Progenitor cell of endocrine pancreas (in vitro differentiated cells): ENCODE results near the gene LPCAT3. TPM values are rescaled to one million over a fixed set of nuclear protein-coding genes. Genes with fewer than 3 reads are reported as not detected.

Experiments
- DNase-seq: peaks from one replicate; pipeline ENCODE4 v3.0.0; 2021; ENCODE audit warnings: low spot score; ENCODE audit not compliant: unreplicated experiment
- H3K27ac Mint-ChIP-seq: 2 replicates; pipeline ENCODE4 v1.8.0; 2021; ENCODE audit warnings: mild to moderate bottlenecking, moderate library complexity, mixed read lengths
- H3K27me3 Mint-ChIP-seq: 2 replicates; pipeline ENCODE4 v1.8.0; 2021; ENCODE audit warnings: mixed read lengths
- H3K36me3 Mint-ChIP-seq: 2 replicates; pipeline ENCODE4 v1.8.0; 2022; ENCODE audit warnings: mixed read lengths; ENCODE audit not compliant: insufficient read depth
- H3K4me1 Mint-ChIP-seq: 2 replicates; pipeline ENCODE4 v1.8.0; 2021; ENCODE audit warnings: low read depth, mixed read lengths
- H3K4me3 Mint-ChIP-seq: 2 replicates; pipeline ENCODE4 v1.8.0; 2021; ENCODE audit warnings: low read depth, mild to moderate bottlenecking, moderate library complexity, mixed read lengths
- H3K9me3 Mint-ChIP-seq: 2 replicates; pipeline ENCODE4 v1.8.0; 2021; ENCODE audit warnings: low read depth, mixed read lengths
- CTCF ChIP-seq: fragments of 200-600 bp; sonication (generic); IDR thresholded peaks from one replicate; pipeline ENCODE4 v1.5.0; 2021; ENCODE audit warnings: antibody characterized with exemption, mild to moderate bottlenecking; ENCODE audit not compliant: unreplicated experiment
- total RNA-seq: library from RNA; stranded (reverse); gene quantifications from 2 replicates; pipeline ENCODE4 v1.2.1, GENCODE V29; 2021

Gene LPCAT3
- total RNA-seq, 1 donor from 2014 or later: 81.8 TPM

GRCh38 chr12:6968426-6968825 lies 49.9 kb downstream of the LPCAT3 start:
- DNase-seq: no peak
- Mint-ChIP-seq H3K27me3 (no peaks in the 10 kb centered on the region), H3K4me1 (peaks cover 47% of the 10 kb centered on the region), H3K27ac (peak overlapping the region; percentile 38), H3K36me3 (peaks cover 22% of the 10 kb centered on the region), H3K4me3 (peak overlapping the region; percentile 98), H3K9me3 (no peaks in the 10 kb centered on the region)
- no peak for TF ChIP-seq CTCF

GRCh38 chr12:6967651-6968100 lies 50.6 kb downstream of the LPCAT3 start:
- Mint-ChIP-seq H3K27me3 (no peaks in the 10 kb centered on the region), H3K36me3 (peaks cover 22% of the 10 kb centered on the region), H3K27ac (peak overlapping the region; percentile 84), H3K4me1 (peaks cover 51% of the 10 kb centered on the region), H3K4me3 (no peak overlapping the region), H3K9me3 (no peaks in the 10 kb centered on the region)
- no peak for TF ChIP-seq CTCF
- DNase-seq: no peak

DNA sequence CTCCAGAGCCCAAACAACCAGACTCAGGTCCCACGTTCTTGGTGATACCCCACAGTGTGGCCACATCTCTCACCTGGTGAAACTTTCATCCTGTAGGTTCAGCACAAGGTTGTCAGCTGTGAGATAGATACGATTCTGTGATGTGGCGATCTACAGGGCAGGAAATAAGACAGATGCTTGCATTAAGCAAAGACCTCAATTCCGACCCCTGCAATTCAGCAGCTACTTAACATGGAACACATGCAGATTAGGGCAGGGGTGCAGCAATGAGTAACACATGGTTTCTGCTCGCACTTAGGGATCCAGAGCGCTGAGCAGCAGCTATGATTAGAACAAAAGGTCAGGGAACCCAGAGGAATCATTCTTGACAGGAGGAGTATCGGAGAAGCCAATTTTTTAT lies 51.9 kb downstream of the LPCAT3 start:
- no peak for TF ChIP-seq CTCF
- Mint-ChIP-seq H3K27me3 (no peaks in the 10 kb centered on the region), H3K4me3 (no peak overlapping the region), H3K36me3 (peaks cover 22% of the 10 kb centered on the region), H3K4me1 (peaks cover 54% of the 10 kb centered on the region), H3K9me3 (no peaks in the 10 kb centered on the region), H3K27ac (peak overlapping the region; percentile 90)
- no peak for DNase-seq

GRCh38 chr12:6965714-6966113 lies 52.6 kb downstream of the LPCAT3 start:
- Mint-ChIP-seq H3K9me3 (no peaks in the 10 kb centered on the region), H3K4me1 (peaks cover 53% of the 10 kb centered on the region), H3K27ac (peak overlapping the region; percentile 99), H3K27me3 (no peaks in the 10 kb centered on the region), H3K4me3 (peak overlapping the region; percentile 97), H3K36me3 (peaks cover 22% of the 10 kb centered on the region)
- no peak for DNase-seq
- TF ChIP-seq CTCF: no peak

DNA sequence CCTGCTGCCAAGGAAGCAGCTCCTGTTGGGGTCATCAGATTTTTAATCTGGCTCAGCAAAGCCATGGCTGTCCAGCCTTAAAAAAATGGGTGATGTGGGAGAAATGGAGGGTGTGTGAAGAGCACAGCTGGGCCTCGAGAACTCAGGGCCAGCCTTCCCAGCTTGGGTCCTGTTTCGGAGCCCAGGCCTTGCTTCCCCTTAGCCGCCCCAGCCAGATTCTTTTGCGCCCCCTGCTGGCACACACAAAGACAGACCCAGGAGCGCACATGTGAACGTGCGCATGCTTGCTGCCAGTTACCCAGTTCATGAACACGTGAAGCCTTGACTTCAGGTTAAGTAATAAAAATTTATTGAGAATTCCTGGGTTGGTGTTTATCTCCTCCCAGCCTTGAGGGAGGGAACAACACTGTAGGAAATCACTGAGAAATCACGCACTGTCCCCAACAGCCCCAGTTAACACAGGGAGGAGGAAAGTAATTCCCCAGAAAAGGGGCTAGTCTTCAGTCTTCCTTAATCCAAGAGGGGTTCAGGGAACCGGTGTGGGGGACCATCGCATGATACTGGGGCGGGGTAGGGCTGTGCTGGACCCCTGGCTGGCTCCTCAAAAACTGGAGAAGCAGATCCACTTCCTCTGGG lies 53.1 kb downstream of the LPCAT3 start:
- Mint-ChIP-seq H3K9me3 (no peaks in the 10 kb centered on the region), H3K27me3 (no peaks in the 10 kb centered on the region), H3K4me3 (peak overlapping the region; percentile 97), H3K4me1 (peaks cover 53% of the 10 kb centered on the region), H3K36me3 (peaks cover 22% of the 10 kb centered on the region), H3K27ac (peak overlapping the region; percentile 99)
- peak; percentile 90 for DNase-seq
- peak; percentile 96 for TF ChIP-seq CTCF
